IMR-90 (cell line): ENCODE results near the gene MSI2. TPM values are rescaled to one million over a fixed set of nuclear protein-coding genes. Genes with fewer than 3 reads are reported as not detected.
A peak's percentile ranks its signal among the peaks of the same experiment; 100 is the strongest.

ENCODE experiments used
- ATAC-seq: fragments of 200-7000 bp; cut with Tn5 transposase; 2 replicates; pipeline ENCODE4 v1.9.1; 2020; ENCODE audit warnings: low read depth, mild to moderate bottlenecking, moderate library complexity
- BruUV-seq: library from RNA; stranded (reverse); fragments of 400-500 nt; replicated peaks from 2 replicates; lab custom pipeline; 2021; lab: Mats Ljungman, UMichigan
- CTCF ChIA-PET: fragments of 300-600 bp; formaldehyde crosslinking; extraction: SDS; loops from one replicate; lab custom pipeline; 2021; ENCODE audit warnings: antibody characterized with exemption; lab: Yijun Ruan, JAX
- POLR2A ChIA-PET: fragments of 300-600 bp; sonication (Branson Sonifier 250); formaldehyde crosslinking; loops from one replicate; lab custom pipeline; 2022; ENCODE audit warnings: antibody characterized with exemption; ENCODE audit not compliant: unreplicated experiment; lab: Charles Lee
- DNase-seq: peaks from one replicate; pipeline ENCODE4 v3.0.0; 2013
- H2AFZ ChIP-seq: replicated peaks from 2 replicates; pipeline ENCODE3; 2013; ENCODE audit warnings: low read length, mild to moderate bottlenecking; ENCODE audit not compliant: poor library complexity
- H2AK5ac ChIP-seq: 2 replicates; pipeline ENCODE4 v1.6.1; 2013; ENCODE audit warnings: low read depth, low read length, inconsistent platforms
- H2AK9ac ChIP-seq: replicated peaks from 2 replicates; pipeline ENCODE3; 2013; ENCODE audit warnings: mild to moderate bottlenecking, low read depth, low read length, moderate library complexity; ENCODE audit not compliant: poor library complexity
- H2BK120ac ChIP-seq: 2 replicates; pipeline ENCODE4 v1.6.1; 2013; ENCODE audit warnings: low read depth, low read length, inconsistent platforms
- H2BK15ac ChIP-seq: 3 replicates; pipeline ENCODE4 v1.6.1; 2013; ENCODE audit warnings: low read depth, low read length, inconsistent platforms
- H2BK20ac ChIP-seq: 2 replicates; pipeline ENCODE4 v1.6.1; 2013; ENCODE audit warnings: low read depth, mild to moderate bottlenecking, inconsistent platforms, low read length, moderate library complexity
- H2BK5ac ChIP-seq: 2 replicates; pipeline ENCODE4 v1.6.1; 2013; ENCODE audit warnings: mild to moderate bottlenecking, low read depth, low read length, inconsistent platforms; ENCODE audit not compliant: poor library complexity, severe bottlenecking
- H3K14ac ChIP-seq: replicated peaks from 2 replicates; pipeline ENCODE4 v1.6.1; 2013; ENCODE audit warnings: low read depth, low read length, inconsistent platforms
- H3K18ac ChIP-seq: 2 replicates; pipeline ENCODE4 v1.6.1; 2013; ENCODE audit warnings: low read depth, low read length, control low read depth
- H3K23ac ChIP-seq: 2 replicates; pipeline ENCODE4 v1.6.1; 2013; ENCODE audit warnings: low read depth, low read length, inconsistent platforms
- H3K27ac ChIP-seq: 2 replicates; pipeline ENCODE4 v1.5.1; 2013; ENCODE audit warnings: mild to moderate bottlenecking, control low read depth, low read length; ENCODE audit not compliant: insufficient read depth
- H3K27me3 ChIP-seq: 2 replicates; pipeline ENCODE4 v1.6.1; 2013; ENCODE audit warnings: low read length; ENCODE audit not compliant: control insufficient read depth, insufficient read depth
- H3K36me3 ChIP-seq: 2 replicates; pipeline ENCODE4 v1.6.1; 2013; ENCODE audit warnings: low read length, mixed read lengths; ENCODE audit not compliant: control insufficient read depth, insufficient read depth
- H3K4ac ChIP-seq: 2 replicates; pipeline ENCODE4 v1.6.1; 2013; ENCODE audit warnings: low read depth, low read length, inconsistent platforms
- H3K4me1 ChIP-seq: 2 replicates; pipeline ENCODE4 v1.6.1; 2013; ENCODE audit warnings: low read length, mixed read lengths; ENCODE audit not compliant: control insufficient read depth, insufficient read depth
- H3K4me2 ChIP-seq: 2 replicates; pipeline ENCODE4 v1.6.1; 2013; ENCODE audit warnings: low read depth, mild to moderate bottlenecking, control low read depth, low read length, moderate library complexity
- H3K4me3 ChIP-seq: 2 replicates; pipeline ENCODE4 v1.5.1; 2013; ENCODE audit warnings: low read depth, mild to moderate bottlenecking, control low read depth, low read length, moderate library complexity; ENCODE audit not compliant: insufficient read depth
- H3K56ac ChIP-seq: 2 replicates; pipeline ENCODE4 v1.6.1; 2013; ENCODE audit warnings: low read length, inconsistent platforms; ENCODE audit not compliant: insufficient read depth; ENCODE audit errors: extremely low read depth
- H3K79me1 ChIP-seq, 2 experiments: 2 replicates each; pipeline ENCODE4 v1.6.1; 2013; ENCODE audit warnings: low read length in 2 of 2, inconsistent platforms in 1 of 2, low read depth in 1 of 2
- H3K9ac ChIP-seq: 2 replicates; pipeline ENCODE4 v1.6.1; 2013; ENCODE audit warnings: low read depth, low read length, control low read depth
- H3K9me1 ChIP-seq: 2 replicates; pipeline ENCODE4 v1.6.1; 2013; ENCODE audit warnings: low read length, inconsistent platforms; ENCODE audit not compliant: insufficient read depth
- H3K9me3 ChIP-seq: 2 replicates; pipeline ENCODE4 v1.6.1; 2013; ENCODE audit warnings: low read length; ENCODE audit not compliant: control insufficient read depth, insufficient read depth
- H4K20me1 ChIP-seq: 2 replicates; pipeline ENCODE4 v1.6.1; 2013; ENCODE audit warnings: low read length, inconsistent platforms; ENCODE audit not compliant: insufficient read depth
- H4K5ac ChIP-seq: 2 replicates; pipeline ENCODE4 v1.6.1; 2013; ENCODE audit warnings: mild to moderate bottlenecking, low read depth, low read length, control low read depth
- H4K8ac ChIP-seq, 2 experiments: 2 replicates each; pipeline ENCODE4 v1.6.1; 2013; ENCODE audit warnings: low read depth in 2 of 2, low read length in 2 of 2, control low read depth in 1 of 2, inconsistent platforms in 1 of 2
- H4K91ac ChIP-seq: 2 replicates; pipeline ENCODE4 v1.6.1; 2013; ENCODE audit warnings: low read depth, low read length, inconsistent platforms; ENCODE audit not compliant: insufficient read depth
- BHLHE40 ChIP-seq: fragments of 150-350 bp; IDR thresholded peaks from 2 replicates; pipeline ENCODE4 v1.6.1; 2016; ENCODE audit warnings: mild to moderate bottlenecking, low read depth, low read length
- MAFK ChIP-seq: IDR thresholded peaks from 2 replicates; pipeline ENCODE4 v1.6.1; 2012; ENCODE audit warnings: low read depth, low read length, improper control_type of control experiment
- MAZ ChIP-seq: IDR thresholded peaks from 2 replicates; pipeline ENCODE4 v1.6.1; 2012; ENCODE audit warnings: low read depth, mild to moderate bottlenecking, low read length, improper control_type of control experiment, moderate library complexity, borderline replicate concordance
- MXI1 ChIP-seq: IDR thresholded peaks from 2 replicates; pipeline ENCODE4 v1.6.1; 2012; ENCODE audit warnings: low read depth, mild to moderate bottlenecking, low read length, moderate library complexity, borderline replicate concordance
- RFX5 ChIP-seq: IDR thresholded peaks from 2 replicates; pipeline ENCODE4 v1.8.0; 2012; ENCODE audit warnings: low read depth, mild to moderate bottlenecking, low read length, moderate library complexity
- WGBS, 2 experiments: methylation state at CpG; one replicate each; pipeline versions ENCODE4 v1.1.5 to v1.1.7; 2013; ENCODE audit warnings: missing lambda C conversion rate in 2 of 2; ENCODE audit not compliant: insufficient read length in 1 of 2; ENCODE audit errors: extremely low coverage in 2 of 2; 5-methylcytosine and 5-hydroxymethylcytosine counted together
- dilution Hi-C: fragments of 300-500 bp; cut with HindIII; formaldehyde crosslinking; loops from one replicate; pipeline ENCODE4 v1.14.3; 2018; ENCODE audit warnings: low sequenced_read_pairs; ENCODE audit not compliant: unreplicated experiment
- in situ Hi-C: fragments of 300-500 bp; cut with MboI; formaldehyde crosslinking; loops from 3 replicates; pipeline ENCODE4 v1.14.3; 2019; ENCODE audit warnings: low sequenced_read_pairs, inconsistent platforms, mixed read lengths
- intact Hi-C: fragments of 100-400 bp; cut with micrococcal nuclease; formaldehyde crosslinking; loops from 2 replicates; pipeline ENCODE4 v1.10.0; 2022
- polyA plus RNA-seq, 3 experiments: library from polyadenylated mRNA; depleted of rRNA; stranded (reverse); fragments of >200 nt; gene quantifications; 2 replicates each; pipeline ENCODE4 v1.2.3, GENCODE V29; 2012; ENCODE audit warnings: low replicate concordance in 1 of 3
- total RNA-seq: library from RNA; depleted of rRNA; stranded (reverse); fragments of >200 nt; gene quantifications from 2 replicates; pipeline ENCODE4 v1.2.3, GENCODE V29; 2012
- TF ChIP-seq, protein P1 (sequence below): fragments of 150-350 bp; IDR thresholded peaks from 2 replicates; pipeline ENCODE4 v1.6.1; 2016; ENCODE audit warnings: low read depth, mild to moderate bottlenecking, low read length, moderate library complexity, borderline replicate concordance

The MSI2 gene
- total and polyA plus RNA-seq, 2 of the 4 experiments (the other 2 are of a cell fraction): 13.0 to 16.0 TPM

DNA sequence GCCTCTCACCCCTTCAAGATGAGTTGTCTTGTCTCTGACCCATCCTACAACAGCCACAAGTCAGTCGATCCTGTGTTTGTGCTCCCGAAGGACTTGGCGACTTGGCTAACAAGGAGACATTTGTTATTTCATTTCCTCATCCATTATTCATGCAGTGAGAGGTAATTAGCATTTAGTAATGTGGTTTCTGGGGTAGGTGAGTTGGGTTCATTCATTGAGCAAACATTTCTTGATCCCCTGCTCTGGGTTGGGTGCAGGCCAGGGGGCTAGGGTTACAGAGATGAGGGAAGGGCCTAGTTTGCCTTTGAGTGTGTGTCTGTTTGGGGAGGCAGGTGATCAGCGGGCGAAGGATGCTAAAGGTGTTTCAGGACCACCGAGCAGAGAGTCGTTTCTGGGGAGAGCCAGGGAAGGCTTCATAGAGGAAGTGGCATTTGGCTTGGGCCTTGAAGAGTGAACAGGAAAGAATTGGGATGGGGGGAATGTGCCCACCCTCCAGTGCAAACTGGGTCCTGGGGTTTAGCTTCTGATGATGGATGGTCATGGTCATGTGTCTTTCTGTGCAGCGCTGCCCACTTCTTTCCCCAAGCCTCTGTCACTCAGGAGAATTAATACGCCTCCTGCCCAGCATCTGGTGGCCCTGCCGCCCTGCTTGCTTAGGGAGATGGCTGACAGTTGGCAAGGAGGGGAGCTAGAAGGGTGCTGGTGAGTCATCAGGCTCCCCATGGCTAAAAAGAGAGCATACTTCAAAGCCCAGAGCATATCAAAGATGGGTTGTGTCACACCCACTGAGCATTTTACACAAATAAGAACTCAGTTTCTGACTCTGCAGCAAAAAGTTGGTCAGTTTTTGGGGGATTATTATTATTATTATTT, 38.5 kb downstream of the MSI2 start:
- Histone ChIP-seq H3K36me3 (peaks cover 1% of the 10 kb centered on the region), H2BK5ac (peak overlapping the region; percentile 4), H3K14ac (peak overlapping the region; percentile 83), H3K56ac (0 out of 2 replicates have a peak overlapping the region, but pooled peaks have one; percentile 14), H4K8ac (peak overlapping the region in 1 of 2 experiments; percentile 53; a peak in 1 of 4 replicates), H3K9me1 (peaks cover 14% of the 10 kb centered on the region; the same call in 1 of the 2 replicates), H2BK120ac (peak overlapping the region; percentile 35; the same call in 1 of the 2 replicates), H3K4me2 (peak overlapping the region; percentile 48), H4K91ac (no peak overlapping the region; the same call in none of the 2 replicates), H3K4me3 (no peak overlapping the region), H2AK5ac (peak overlapping the region; percentile 76), H3K4me1 (peaks cover 17% of the 10 kb centered on the region), H2AK9ac (peak overlapping the region; percentile 4), H2BK15ac (peak overlapping the region; percentile 25; the same call in 1 of the 3 replicates), H3K79me1 (peaks cover 12 to 18% of the 10 kb centered on the region in 2 experiments; a peak in 3 of 4 replicates), H3K4ac (peak overlapping the region; percentile 54), H2BK20ac (peak overlapping the region; percentile 24; the same call in 1 of the 2 replicates), H3K27me3 (no peaks in the 10 kb centered on the region), H3K9ac (no peak overlapping the region), H3K18ac (no peak overlapping the region; the same call in 1 of the 2 replicates), H4K5ac (no peak overlapping the region), H2AFZ (peak overlapping the region; percentile 73), H3K9me3 (peaks cover 4% of the 10 kb centered on the region), H4K20me1 (no peaks in the 10 kb centered on the region), H3K23ac (peak overlapping the region; percentile 47; the same call in 1 of the 2 replicates), H3K27ac (peak overlapping the region; percentile 53)
- ATAC-seq: peak; percentile 71
- DNase-seq: peak; percentile 41
- intact Hi-C loops (no loop called here), dilution Hi-C loops (no loop called here), in situ Hi-C loops (no loop called here)
- BruUV-seq: no TSS peak
- no CpG with 5 or more reads among the region's 10 CpGs for WGBS, 2 experiments
- POLR2A ChIA-PET: no interaction called here
- CTCF ChIA-PET: no interaction called here
- TF ChIP-seq MAFK (no peak), MAZ (no peak), RFX5 (no peak), MXI1 (no peak), BHLHE40 (no peak)
- TF ChIP-seq, protein P1, sequence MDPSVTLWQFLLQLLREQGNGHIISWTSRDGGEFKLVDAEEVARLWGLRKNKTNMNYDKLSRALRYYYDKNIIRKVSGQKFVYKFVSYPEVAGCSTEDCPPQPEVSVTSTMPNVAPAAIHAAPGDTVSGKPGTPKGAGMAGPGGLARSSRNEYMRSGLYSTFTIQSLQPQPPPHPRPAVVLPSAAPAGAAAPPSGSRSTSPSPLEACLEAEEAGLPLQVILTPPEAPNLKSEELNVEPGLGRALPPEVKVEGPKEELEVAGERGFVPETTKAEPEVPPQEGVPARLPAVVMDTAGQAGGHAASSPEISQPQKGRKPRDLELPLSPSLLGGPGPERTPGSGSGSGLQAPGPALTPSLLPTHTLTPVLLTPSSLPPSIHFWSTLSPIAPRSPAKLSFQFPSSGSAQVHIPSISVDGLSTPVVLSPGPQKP: no peak
